Activated CD4-positive, alpha-beta T cell treated with anti-CD3 and anti-CD28 coated beads for 24 hours (primary cell): ENCODE data around the gene BBX.
A peak's percentile ranks its signal among the peaks of the same experiment; 100 is the strongest.

ENCODE experiments used
- DNase-seq, 2 donors: peaks; one replicate each; pipeline ENCODE4 v3.0.0-alpha.2; 2020; ENCODE audit warnings: low read depth in 2 of 2

The BBX gene

DNA sequence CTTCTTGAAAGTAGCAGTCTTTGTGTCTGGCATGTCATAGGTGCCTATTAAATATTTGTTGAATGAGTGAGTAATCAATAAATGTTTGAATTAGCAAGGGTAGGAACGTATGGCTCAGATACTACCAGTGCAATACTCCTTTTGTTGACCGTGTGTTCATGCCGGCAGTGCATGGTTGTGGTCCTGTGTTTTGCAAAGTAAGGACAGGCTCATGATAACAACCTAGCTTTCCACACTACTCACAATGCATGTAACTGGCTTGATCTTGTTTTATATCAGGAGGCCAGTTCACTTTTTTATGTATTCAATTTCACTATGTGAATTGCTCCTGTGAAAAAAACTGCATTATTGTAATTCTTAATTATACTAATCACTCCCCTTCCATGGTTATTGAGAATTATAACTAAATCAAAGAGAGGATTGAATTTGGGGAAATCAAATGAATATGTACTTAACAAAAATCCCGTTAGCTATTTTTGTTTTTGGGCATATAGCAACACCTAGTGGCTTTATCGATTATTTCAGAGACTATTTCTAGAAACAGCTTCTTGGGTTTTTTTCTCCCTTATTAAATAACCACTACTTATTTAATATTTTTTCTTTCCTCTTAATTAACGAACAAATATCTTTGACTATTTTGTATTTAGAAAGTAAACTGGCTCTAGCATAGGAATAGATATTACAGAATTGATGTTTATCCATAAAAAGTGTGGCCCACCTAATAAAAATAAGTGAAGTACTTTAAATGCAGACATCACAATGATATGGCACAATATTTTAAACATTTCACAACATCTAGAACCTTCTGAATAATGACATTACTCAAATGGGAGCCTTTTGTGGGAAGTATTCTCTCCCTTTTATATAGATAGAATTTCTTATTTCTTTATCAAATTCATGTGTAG, 218.5 kb downstream of the BBX start:
- no peak for DNase-seq

- DNase-seq = no peak
Measured at GRCh38 chr3:107745354-107745753, 222.6 kb downstream of the BBX start.

GRCh38 chr3:107752202-107752990, 229.6 kb downstream of the BBX start:
- DNase-seq = no peak

- DNase-seq = peak in 1 of 2 donors; percentile 2
Measured at GRCh38 chr3:107753494-107753893, 230.7 kb downstream of the BBX start.

GRCh38 chr3:107753976-107754375, 231.2 kb downstream of the BBX start:
- no peak for DNase-seq

DNA sequence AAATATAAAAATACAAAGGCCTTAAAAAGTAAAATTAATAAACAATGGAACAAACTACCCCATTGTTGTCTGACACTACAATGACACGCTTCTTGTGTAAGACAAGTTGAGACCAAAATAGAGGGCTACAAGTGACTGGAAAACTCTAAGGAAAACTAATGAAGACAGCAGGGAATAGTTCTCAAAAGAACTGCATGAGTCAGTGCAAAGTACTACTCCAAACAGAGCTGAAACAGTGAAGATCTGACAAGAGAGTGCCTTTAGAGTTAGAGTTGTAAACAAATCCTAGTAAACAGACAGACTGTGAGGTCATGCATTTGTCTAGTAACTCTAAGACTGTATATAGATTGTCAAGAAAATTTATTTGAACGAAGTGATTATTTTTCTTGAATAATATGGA, 233.9 kb downstream of the BBX start:
- no peak for DNase-seq

DNA sequence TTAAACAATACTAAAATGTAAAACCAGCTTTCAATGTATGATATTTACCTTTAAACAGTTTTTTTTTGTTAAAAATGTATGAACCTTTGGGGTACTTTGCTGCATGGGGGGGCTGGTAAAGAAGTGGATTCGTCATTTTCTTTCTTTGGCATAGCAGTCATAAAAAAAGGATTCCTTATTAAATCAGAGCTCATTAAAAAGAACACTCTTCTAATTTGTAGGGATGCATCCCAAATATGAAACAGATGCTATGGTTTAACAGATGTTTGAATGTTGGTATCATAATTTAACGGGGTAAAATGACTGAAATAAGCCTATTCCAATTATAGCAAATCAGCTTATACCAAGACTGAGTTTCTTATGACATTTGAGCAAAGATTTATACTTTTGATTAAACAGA, 234.4 kb downstream of the BBX start:
- DNase-seq = no peak

GRCh38 chr3:107760144-107760543, 237.4 kb downstream of the BBX start:
- no peak for DNase-seq

GRCh38 chr3:107761391-107761790, 238.6 kb downstream of the BBX start:
- no peak for DNase-seq

DNA sequence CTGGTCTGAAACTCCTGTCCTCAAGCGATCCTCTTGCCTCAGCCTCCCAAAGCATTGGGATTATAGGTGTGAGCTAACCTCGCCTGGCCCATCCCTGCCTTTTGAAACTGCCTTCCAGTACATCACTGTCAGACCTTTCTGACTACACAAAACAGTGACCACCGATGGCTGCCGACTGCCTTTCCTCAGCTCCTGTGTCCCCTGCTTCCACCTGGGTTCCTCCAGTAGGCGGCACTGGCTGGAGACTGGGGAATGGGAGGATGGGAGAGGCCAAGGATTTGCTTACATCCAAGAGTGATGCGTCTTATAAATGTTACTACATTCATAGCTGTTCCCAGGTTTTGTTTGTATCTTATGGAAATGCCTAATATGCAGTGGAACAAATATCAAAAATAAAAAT, 242.8 kb downstream of the BBX start:
- DNase-seq = no peak

DNA sequence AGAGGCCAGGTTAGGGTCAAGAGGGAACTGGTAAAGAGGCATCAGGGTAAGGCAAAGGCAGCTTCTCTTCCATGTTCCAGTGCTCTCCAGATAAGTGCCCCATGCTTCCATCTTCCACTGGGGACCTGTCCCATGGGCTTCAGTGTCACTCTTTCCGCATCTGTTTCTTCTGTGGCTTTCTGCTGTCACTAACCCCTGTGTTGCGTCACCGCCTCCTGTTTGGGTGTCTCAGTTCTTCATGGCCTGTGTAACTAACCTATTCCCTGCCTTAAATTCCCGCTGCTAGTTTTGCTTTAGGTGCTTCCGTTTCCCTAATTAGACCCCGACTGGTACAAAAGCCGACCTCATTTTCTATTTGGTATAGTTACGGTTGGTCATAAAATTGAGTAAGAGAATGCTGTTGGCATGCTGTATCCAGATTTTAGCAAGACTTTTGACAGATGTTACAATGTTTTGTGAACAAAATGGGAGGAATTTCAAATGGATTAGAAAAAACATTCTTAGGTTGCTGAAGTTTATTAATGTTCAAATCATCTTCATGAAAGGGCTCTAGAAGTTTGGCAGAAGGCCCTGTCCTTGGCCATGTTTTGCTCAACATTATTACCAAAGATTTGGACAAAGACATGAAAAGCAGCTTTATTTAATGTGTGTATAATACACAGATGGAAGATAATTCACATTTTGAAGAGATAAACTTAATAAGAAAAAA, 245.3 kb downstream of the BBX start:
- no peak for DNase-seq

GRCh38 chr3:107769882-107770281, 247.1 kb downstream of the BBX start:
- no peak for DNase-seq

GRCh38 chr3:107772016-107772415, 249.3 kb downstream of the BBX start:
- no peak for DNase-seq

GRCh38 chr3:107775974-107776373, 253.2 kb downstream of the BBX start:
- DNase-seq = no peak

DNA sequence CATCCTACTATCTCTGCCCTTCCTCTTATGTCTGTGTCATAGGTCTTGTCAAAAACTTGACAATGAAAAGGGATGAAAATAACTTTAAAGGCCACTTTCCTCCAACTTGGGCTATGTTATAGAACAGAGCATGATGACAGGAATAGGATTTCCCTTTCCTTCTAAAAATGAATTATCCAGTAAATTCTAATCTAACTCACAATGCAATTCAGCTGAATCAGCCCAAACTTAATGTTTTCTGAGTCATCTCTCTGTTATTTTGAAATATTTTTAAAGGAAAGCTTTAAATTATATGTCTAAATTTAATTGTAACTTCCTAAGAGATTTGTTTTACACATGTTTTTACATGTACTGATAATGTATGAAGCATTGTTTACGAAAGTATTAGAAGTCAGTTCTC, 258.5 kb downstream of the BBX start:
- DNase-seq = no peak

GRCh38 chr3:107782054-107782453, 259.3 kb downstream of the BBX start:
- no peak for DNase-seq

GRCh38 chr3:107790612-107791011, 267.9 kb downstream of the BBX start:
- DNase-seq = no peak

GRCh38 chr3:107791027-107791426, 268.3 kb downstream of the BBX start:
- no peak for DNase-seq

DNA sequence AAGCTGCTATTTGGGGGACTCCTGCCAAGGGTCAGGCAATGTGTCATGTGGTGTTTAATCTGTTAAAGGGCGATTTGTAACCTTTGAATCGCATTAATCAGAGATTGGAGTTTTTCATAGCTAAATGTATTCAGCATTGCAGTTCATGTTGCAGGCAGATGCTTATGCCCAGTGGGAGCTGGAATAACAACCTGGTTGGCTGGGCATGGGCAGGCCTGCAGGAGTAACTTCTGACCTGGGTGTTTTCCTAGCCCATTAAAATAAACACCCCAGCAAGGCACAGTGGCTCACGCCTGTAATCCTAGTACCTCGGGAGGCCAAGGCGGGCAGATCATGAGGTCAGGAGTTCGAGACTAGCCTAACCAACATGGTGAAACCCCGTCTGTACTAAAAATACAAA, 268.7 kb downstream of the BBX start:
- DNase-seq = no peak

GRCh38 chr3:107794664-107795443, 272.1 kb downstream of the BBX start:
- DNase-seq = no peak

DNA sequence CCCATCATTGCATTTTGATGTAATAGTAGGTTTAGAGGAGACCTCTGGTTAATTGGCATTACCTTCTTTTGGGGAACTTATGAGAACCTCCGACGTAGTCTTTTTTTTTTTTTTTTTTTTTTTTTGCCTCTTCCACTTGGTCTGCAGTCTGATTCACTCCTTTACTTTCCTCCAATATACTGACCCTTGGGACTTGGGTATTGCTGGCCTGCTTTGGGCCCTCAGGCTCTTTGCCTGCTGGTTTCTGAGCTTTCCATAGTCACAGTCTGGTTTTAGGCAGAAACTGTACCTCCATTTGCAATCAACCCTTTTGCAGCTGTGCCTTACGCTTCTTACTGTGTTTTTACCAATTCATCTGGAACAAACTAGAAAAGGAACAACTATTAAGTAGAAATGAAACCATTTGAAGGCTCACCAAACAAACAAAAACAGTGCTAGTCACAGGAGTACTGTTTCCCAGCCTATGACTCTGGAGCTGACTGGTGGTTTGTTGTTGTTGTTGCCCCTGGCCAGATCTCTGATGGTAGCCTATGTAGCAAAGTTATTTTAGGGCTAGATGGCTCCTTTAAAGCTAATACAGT, 272.8 kb downstream of the BBX start:
- DNase-seq = no peak
